ENCODE results near the gene NOL11.

DNA sequence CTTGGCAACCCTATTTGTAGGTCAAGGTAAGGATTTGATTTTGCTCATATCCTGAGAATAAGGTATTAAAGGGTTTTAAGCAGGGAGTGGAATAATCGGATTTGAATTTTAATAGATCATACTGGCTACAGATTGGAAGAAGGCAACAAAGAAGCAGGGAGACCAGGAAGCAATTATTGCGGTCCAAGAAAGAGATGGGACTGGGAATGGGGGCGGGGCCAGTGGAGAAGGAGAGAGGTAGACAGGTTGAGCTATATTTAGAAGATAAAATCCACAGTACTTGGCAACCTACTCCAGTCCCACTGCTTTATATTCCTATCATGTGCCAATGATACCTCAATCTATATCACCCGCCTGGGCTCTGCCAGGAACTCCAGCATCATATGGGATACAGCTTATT lies 5.8 kb upstream of the NOL11 start:
- TF ChIP-seq POLR2A (IDR thresholded peaks at IDR 0.05): no peak
- TF ChIP-seq, protein P1, sequence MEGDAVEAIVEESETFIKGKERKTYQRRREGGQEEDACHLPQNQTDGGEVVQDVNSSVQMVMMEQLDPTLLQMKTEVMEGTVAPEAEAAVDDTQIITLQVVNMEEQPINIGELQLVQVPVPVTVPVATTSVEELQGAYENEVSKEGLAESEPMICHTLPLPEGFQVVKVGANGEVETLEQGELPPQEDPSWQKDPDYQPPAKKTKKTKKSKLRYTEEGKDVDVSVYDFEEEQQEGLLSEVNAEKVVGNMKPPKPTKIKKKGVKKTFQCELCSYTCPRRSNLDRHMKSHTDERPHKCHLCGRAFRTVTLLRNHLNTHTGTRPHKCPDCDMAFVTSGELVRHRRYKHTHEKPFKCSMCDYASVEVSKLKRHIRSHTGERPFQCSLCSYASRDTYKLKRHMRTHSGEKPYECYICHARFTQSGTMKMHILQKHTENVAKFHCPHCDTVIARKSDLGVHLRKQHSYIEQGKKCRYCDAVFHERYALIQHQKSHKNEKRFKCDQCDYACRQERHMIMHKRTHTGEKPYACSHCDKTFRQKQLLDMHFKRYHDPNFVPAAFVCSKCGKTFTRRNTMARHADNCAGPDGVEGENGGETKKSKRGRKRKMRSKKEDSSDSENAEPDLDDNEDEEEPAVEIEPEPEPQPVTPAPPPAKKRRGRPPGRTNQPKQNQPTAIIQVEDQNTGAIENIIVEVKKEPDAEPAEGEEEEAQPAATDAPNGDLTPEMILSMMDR (IDR thresholded peaks at IDR 0.05): no peak
- no peak for TF ChIP-seq POLR2AphosphoS5 (IDR thresholded peaks at IDR 0.05)
- no peak for TF ChIP-seq EP300 (IDR thresholded peaks at IDR 0.05)
